ENCODE results near the gene CMYA5.

CMYA5 gene

GRCh38 chr5:79794347-79794746, 104.7 kb downstream of the CMYA5 start:
- Histone ChIP-seq H3K36me3 (ENCODE audit: control insufficient read depth, insufficient read depth, low read length) (no peaks in the 10 kb centered on the region), H3K4me3 (ENCODE audit: extremely low read depth, insufficient read depth, low read length, poor library complexity, severe bottlenecking) (no peak overlapping the region), H3K27ac (ENCODE audit: low read depth, low read length, severe bottlenecking) (no peak overlapping the region), H3K9me3 (ENCODE audit: control insufficient read depth, low read length) (no peaks in the 10 kb centered on the region), H3K4me1 (ENCODE audit: control insufficient read depth, insufficient read depth, low read length, poor library complexity, severe bottlenecking) (no peaks in the 10 kb centered on the region)
- WGBS, 2 experiments (ENCODE audit: insufficient coverage in 2 of 2): 67 to 90% methylated on average over 2 of the region's 3 CpGs

- H3K4me3 ChIP-seq (ENCODE audit: extremely low read depth, insufficient read depth, low read length, poor library complexity, severe bottlenecking): no peak overlapping the region
- 84 to 90% methylated on average over 7 of the region's 8 CpGs for WGBS, 2 experiments (ENCODE audit: insufficient coverage in 2 of 2)
- no peak overlapping the region for H3K27ac ChIP-seq (ENCODE audit: low read depth, low read length, severe bottlenecking)
- H3K36me3 ChIP-seq (ENCODE audit: control insufficient read depth, insufficient read depth, low read length): no peaks in the 10 kb centered on the region
- H3K4me1 ChIP-seq (ENCODE audit: control insufficient read depth, insufficient read depth, low read length, poor library complexity, severe bottlenecking): no peaks in the 10 kb centered on the region
- no peaks in the 10 kb centered on the region for H3K9me3 ChIP-seq (ENCODE audit: control insufficient read depth, low read length)
Observed at GRCh38 chr5:79795764-79796398, 106.2 kb downstream of the CMYA5 start.

GRCh38 chr5:79798893-79799590, 109.4 kb downstream of the CMYA5 start:
- H3K9me3 ChIP-seq (ENCODE audit: control insufficient read depth, low read length): no peaks in the 10 kb centered on the region
- H3K36me3 ChIP-seq (ENCODE audit: control insufficient read depth, insufficient read depth, low read length): no peaks in the 10 kb centered on the region
- no peak overlapping the region for H3K4me3 ChIP-seq (ENCODE audit: extremely low read depth, insufficient read depth, low read length, poor library complexity, severe bottlenecking)
- no peaks in the 10 kb centered on the region for H3K4me1 ChIP-seq (ENCODE audit: control insufficient read depth, insufficient read depth, low read length, poor library complexity, severe bottlenecking)
- no peak overlapping the region for H3K27ac ChIP-seq (ENCODE audit: low read depth, low read length, severe bottlenecking)
- WGBS, 2 experiments (ENCODE audit: insufficient coverage in 2 of 2): 83 to 96% methylated on average over 4 to 6 of the region's 7 CpGs

- Histone ChIP-seq H3K36me3 (ENCODE audit: control insufficient read depth, insufficient read depth, low read length) (no peaks in the 10 kb centered on the region), H3K4me3 (ENCODE audit: extremely low read depth, insufficient read depth, low read length, poor library complexity, severe bottlenecking) (no peak overlapping the region), H3K27ac (ENCODE audit: low read depth, low read length, severe bottlenecking) (no peak overlapping the region), H3K4me1 (ENCODE audit: control insufficient read depth, insufficient read depth, low read length, poor library complexity, severe bottlenecking) (no peaks in the 10 kb centered on the region), H3K9me3 (ENCODE audit: control insufficient read depth, low read length) (no peaks in the 10 kb centered on the region)
- 97 to 98% methylated on average over 6 to 7 of the region's 8 CpGs for WGBS, 2 experiments (ENCODE audit: insufficient coverage in 2 of 2)
Observed at GRCh38 chr5:79800979-79801827, 111.6 kb downstream of the CMYA5 start.

- Histone ChIP-seq H3K36me3 (ENCODE audit: control insufficient read depth, insufficient read depth, low read length) (no peaks in the 10 kb centered on the region), H3K4me1 (ENCODE audit: control insufficient read depth, insufficient read depth, low read length, poor library complexity, severe bottlenecking) (peaks cover 9% of the 10 kb centered on the region), H3K27ac (ENCODE audit: low read depth, low read length, severe bottlenecking) (no peak overlapping the region), H3K4me3 (ENCODE audit: extremely low read depth, insufficient read depth, low read length, poor library complexity, severe bottlenecking) (no peak overlapping the region), H3K9me3 (ENCODE audit: control insufficient read depth, low read length) (no peaks in the 10 kb centered on the region)
- no CpG with 5 or more reads among the region's 1 CpG for WGBS, 2 experiments (ENCODE audit: insufficient coverage in 2 of 2)
Observed at GRCh38 chr5:79802406-79802805, 112.8 kb downstream of the CMYA5 start.

- Histone ChIP-seq H3K36me3 (ENCODE audit: control insufficient read depth, insufficient read depth, low read length) (no peaks in the 10 kb centered on the region), H3K4me3 (ENCODE audit: extremely low read depth, insufficient read depth, low read length, poor library complexity, severe bottlenecking) (no peak overlapping the region), H3K4me1 (ENCODE audit: control insufficient read depth, insufficient read depth, low read length, poor library complexity, severe bottlenecking) (peaks cover 9% of the 10 kb centered on the region), H3K27ac (ENCODE audit: low read depth, low read length, severe bottlenecking) (no peak overlapping the region), H3K9me3 (ENCODE audit: control insufficient read depth, low read length) (no peaks in the 10 kb centered on the region)
- 100% methylated on average over 1 of the region's 2 CpGs for WGBS, 2 experiments (ENCODE audit: insufficient coverage in 2 of 2)
Observed at GRCh38 chr5:79803007-79803406, 113.4 kb downstream of the CMYA5 start.

GRCh38 chr5:79806741-79807140, 117.1 kb downstream of the CMYA5 start:
- WGBS, 2 experiments (ENCODE audit: insufficient coverage in 2 of 2): 57 to 70% methylated on average over 3 of the region's 3 CpGs
- Histone ChIP-seq H3K9me3 (ENCODE audit: control insufficient read depth, low read length) (no peaks in the 10 kb centered on the region), H3K4me3 (ENCODE audit: extremely low read depth, insufficient read depth, low read length, poor library complexity, severe bottlenecking) (no peak overlapping the region), H3K4me1 (ENCODE audit: control insufficient read depth, insufficient read depth, low read length, poor library complexity, severe bottlenecking) (peaks cover 9% of the 10 kb centered on the region), H3K27ac (ENCODE audit: low read depth, low read length, severe bottlenecking) (no peak overlapping the region), H3K36me3 (ENCODE audit: control insufficient read depth, insufficient read depth, low read length) (no peaks in the 10 kb centered on the region)

- no peak overlapping the region for H3K27ac ChIP-seq (ENCODE audit: low read depth, low read length, severe bottlenecking)
- no peaks in the 10 kb centered on the region for H3K36me3 ChIP-seq (ENCODE audit: control insufficient read depth, insufficient read depth, low read length)
- 86 to 97% methylated on average over 2 to 3 of the region's 3 CpGs for WGBS, 2 experiments (ENCODE audit: insufficient coverage in 2 of 2)
- H3K4me3 ChIP-seq (ENCODE audit: extremely low read depth, insufficient read depth, low read length, poor library complexity, severe bottlenecking): no peak overlapping the region
- no peaks in the 10 kb centered on the region for H3K9me3 ChIP-seq (ENCODE audit: control insufficient read depth, low read length)
- peaks cover 9% of the 10 kb centered on the region for H3K4me1 ChIP-seq (ENCODE audit: control insufficient read depth, insufficient read depth, low read length, poor library complexity, severe bottlenecking)
Observed at GRCh38 chr5:79809743-79810142, 120.1 kb downstream of the CMYA5 start.

GRCh38 chr5:79811081-79811480, 121.4 kb downstream of the CMYA5 start:
- Histone ChIP-seq H3K4me1 (ENCODE audit: control insufficient read depth, insufficient read depth, low read length, poor library complexity, severe bottlenecking) (peaks cover 9% of the 10 kb centered on the region), H3K4me3 (ENCODE audit: extremely low read depth, insufficient read depth, low read length, poor library complexity, severe bottlenecking) (no peak overlapping the region), H3K36me3 (ENCODE audit: control insufficient read depth, insufficient read depth, low read length) (no peaks in the 10 kb centered on the region), H3K27ac (ENCODE audit: low read depth, low read length, severe bottlenecking) (no peak overlapping the region), H3K9me3 (ENCODE audit: control insufficient read depth, low read length) (no peaks in the 10 kb centered on the region)
- WGBS, 2 experiments (ENCODE audit: insufficient coverage in 2 of 2): 94 to 100% methylated on average over 1 to 2 of the region's 2 CpGs

GRCh38 chr5:79811904-79812303, 122.3 kb downstream of the CMYA5 start:
- H3K4me1 ChIP-seq (ENCODE audit: control insufficient read depth, insufficient read depth, low read length, poor library complexity, severe bottlenecking): peaks cover 2% of the 10 kb centered on the region

More at GRCh38 chr5:79811904-79812303, 122.3 kb downstream of the CMYA5 start:
- 82% methylated on average over 2 of the region's 3 CpGs; no CpG with 5 or more reads in 1 of the 2 experiments for WGBS, 2 experiments (ENCODE audit: insufficient coverage in 2 of 2)
- no peak overlapping the region for H3K27ac ChIP-seq (ENCODE audit: low read depth, low read length, severe bottlenecking)
- no peaks in the 10 kb centered on the region for H3K9me3 ChIP-seq (ENCODE audit: control insufficient read depth, low read length)
- H3K36me3 ChIP-seq (ENCODE audit: control insufficient read depth, insufficient read depth, low read length): no peaks in the 10 kb centered on the region
- no peak overlapping the region for H3K4me3 ChIP-seq (ENCODE audit: extremely low read depth, insufficient read depth, low read length, poor library complexity, severe bottlenecking)

Data from mesodermal cell (in vitro differentiated cells).